ENCODE measurements around the gene ARMH1. TPM values are rescaled to one million over a fixed set of nuclear protein-coding genes. Genes with fewer than 3 reads are reported as not detected.
"Not testable (repeated sequence)": the region's sequence is repeated elsewhere in the genome, so short reads cannot be mapped to it uniquely, and the experiment has no call there.

ARMH1 gene
- total and polyA plus RNA-seq, 10 donors = 12.2 to 86.0 (median 20.8) TPM

GRCh38 chr1:44662683-44663030 is 11.9 kb upstream of the ARMH1 start:
- TF ChIP-seq CTCF (IDR thresholded peaks at IDR 0.05 in 8 of 11, conservative IDR thresholded peaks at IDR 0.05 in 3 of 11) = no peak
- no peak for TF ChIP-seq POLR2AphosphoS5 (IDR thresholded peaks at IDR 0.05)
- no peak for TF ChIP-seq POLR2A (IDR thresholded peaks at IDR 0.05)
- intact Hi-C loops (cut with DNase I; ENCODE audit: low total_unique reads) = no loop called here
- H3K9me3 ChIP-seq = no peaks in the 10 kb centered on the region
- 72 to 86% (median 79%) methylated on average over 3 to 5 of the region's 5 CpGs for WGBS, 5 donors
- DNase-seq = peak; percentile 66
- no peak overlapping the region for H3K4me3 ChIP-seq
- peaks cover 5 to 36% (median 21%) of the 10 kb centered on the region in 6 donors for H3K4me1 ChIP-seq
- peaks cover 0 to 7% (median 0%) of the 10 kb centered on the region in 6 donors for H3K36me3 ChIP-seq
- no peak overlapping the region for H3K27ac ChIP-seq
- peaks cover 0 to 5% (median 0%) of the 10 kb centered on the region in 7 donors for H3K27me3 ChIP-seq (replicated peaks in 1 of 7)

GRCh38 chr1:44663417-44663816 is 11.1 kb upstream of the ARMH1 start:
- Histone ChIP-seq H3K4me3 (no peak overlapping the region), H3K27ac (no peak overlapping the region), H3K4me1 (peaks cover 5 to 36% (median 21%) of the 10 kb centered on the region in 6 donors), H3K27me3 (replicated peaks in 1 of 7) (peaks cover 0 to 5% (median 0%) of the 10 kb centered on the region in 7 donors), H3K36me3 (peaks cover 0 to 7% (median 0%) of the 10 kb centered on the region in 6 donors), H3K9me3 (no peaks in the 10 kb centered on the region)
- DNase-seq = no peak
- TF ChIP-seq CTCF (IDR thresholded peaks at IDR 0.05 in 8 of 11, conservative IDR thresholded peaks at IDR 0.05 in 3 of 11) (no peak), POLR2AphosphoS5 (IDR thresholded peaks at IDR 0.05) (no peak), POLR2A (IDR thresholded peaks at IDR 0.05) (no peak)
- WGBS, 5 donors = 87 to 93% (median 90%) methylated on average over 5 of the region's 5 CpGs
- intact Hi-C loops (cut with DNase I; ENCODE audit: low total_unique reads) = no loop called here

GRCh38 chr1:44664730-44665370 is 9.7 kb upstream of the ARMH1 start:
- 41 to 49% (median 43%) methylated on average over 12 of the region's 12 CpGs for WGBS, 5 donors
- DNase-seq = peak; percentile 76
- TF ChIP-seq POLR2A (IDR thresholded peaks at IDR 0.05) = no peak
- TF ChIP-seq POLR2AphosphoS5 (IDR thresholded peaks at IDR 0.05) = no peak
- no peak for TF ChIP-seq CTCF (IDR thresholded peaks at IDR 0.05 in 8 of 11, conservative IDR thresholded peaks at IDR 0.05 in 3 of 11)
- Histone ChIP-seq H3K9me3 (no peaks in the 10 kb centered on the region), H3K27ac (no peak overlapping the region), H3K27me3 (replicated peaks in 1 of 7) (no peaks in the 10 kb centered on the region), H3K4me1 (peaks cover 5 to 36% (median 21%) of the 10 kb centered on the region in 6 donors), H3K36me3 (no peaks in the 10 kb centered on the region), H3K4me3 (peak overlapping the region in 1 of 8 donors; percentile 19)
- intact Hi-C loops (cut with DNase I; ENCODE audit: low total_unique reads) = no loop called here

GRCh38 chr1:44666719-44667118 is 7.8 kb upstream of the ARMH1 start:
- H3K27ac ChIP-seq; H3K27me3 ChIP-seq (replicated peaks in 1 of 7); H3K4me3 ChIP-seq; H3K9me3 ChIP-seq; intact Hi-C loops (cut with DNase I; ENCODE audit: low total_unique reads); H3K36me3 ChIP-seq: not testable (repeated sequence)
- H3K4me1 ChIP-seq = peaks cover 5 to 41% (median 20%) of the 10 kb centered on the region in 6 donors
- 90 to 100% (median 100%) methylated on average over 1 of the region's 1 CpG for WGBS, 5 donors
- peak; percentile 13 for DNase-seq

Measured in spleen (tissue), 11 donors.